HG03565 (cell line): ENCODE results near the gene B3GNT7.
"Not testable (repeated sequence)": the region's sequence is repeated elsewhere in the genome, so short reads cannot be mapped to it uniquely, and the experiment has no call there.

Experiments used
- ATAC-seq: cut with Tn5 transposase; IDR thresholded peaks from one replicate; pipeline ENCODE4 v1.9.1; 2021; ENCODE audit warnings: mild to moderate bottlenecking, moderate library complexity; ENCODE audit not compliant: unreplicated experiment

B3GNT7 gene

DNA sequence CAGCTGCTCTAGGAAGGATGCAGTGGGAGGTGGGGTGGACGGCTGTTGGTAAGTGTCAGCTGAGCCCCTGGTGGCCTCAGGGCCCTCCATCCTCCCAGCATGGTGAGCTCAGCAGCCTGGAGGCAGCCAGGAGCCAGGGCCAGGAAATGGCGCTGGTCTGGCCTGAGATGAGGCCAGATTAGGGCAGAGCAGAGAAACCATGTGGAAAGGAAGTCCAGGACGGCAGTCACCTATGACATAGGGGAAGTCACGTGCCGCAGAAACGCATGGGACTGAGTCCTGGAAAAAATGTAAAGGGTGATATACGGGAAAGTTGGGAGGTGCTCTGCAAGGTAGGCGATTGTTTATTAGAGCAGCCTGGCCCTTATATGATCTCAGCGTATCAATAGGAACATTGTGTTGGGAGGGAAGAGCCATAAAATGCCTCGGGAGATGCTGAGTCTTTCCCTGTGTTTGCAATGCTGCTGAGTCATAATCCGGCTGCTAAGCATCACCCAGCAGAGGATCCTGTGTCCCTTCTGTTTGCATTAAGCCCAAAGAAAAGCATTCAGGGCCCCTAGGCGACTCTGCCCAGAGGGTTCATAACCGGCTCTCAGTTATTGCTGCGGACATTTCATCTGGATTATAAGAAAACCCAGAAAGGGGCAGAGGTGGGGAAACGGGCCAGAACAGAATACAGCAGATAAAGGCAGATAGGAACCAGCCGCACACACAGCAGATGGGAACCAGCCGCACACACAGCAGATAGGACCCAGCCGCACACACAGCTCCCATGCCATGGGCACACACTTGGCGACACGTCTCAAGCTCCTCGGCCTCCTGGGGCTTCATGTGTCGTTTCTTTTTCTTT, 30.3 kb upstream of the B3GNT7 start:
- no peak for ATAC-seq

DNA sequence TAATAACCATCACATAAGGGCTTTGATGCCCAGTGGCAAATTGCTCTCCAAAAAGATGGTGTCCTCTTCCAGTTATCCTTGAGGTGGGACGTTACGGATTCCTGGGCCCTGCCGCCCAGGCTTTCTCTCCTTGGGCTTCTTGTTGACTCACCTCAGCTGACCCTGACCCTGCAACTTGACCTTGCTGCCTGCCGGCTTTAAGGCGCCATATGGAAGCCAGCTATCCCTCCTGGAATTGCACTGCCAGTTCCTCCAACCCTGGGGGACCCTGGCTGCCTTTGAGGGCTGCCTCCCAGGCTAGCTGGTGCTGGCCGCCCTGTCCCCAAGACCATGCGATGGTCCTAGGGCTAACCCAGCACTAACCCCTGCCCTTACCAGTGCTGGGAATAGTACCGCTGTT, 28.3 kb upstream of the B3GNT7 start:
- ATAC-seq, result no peak

DNA sequence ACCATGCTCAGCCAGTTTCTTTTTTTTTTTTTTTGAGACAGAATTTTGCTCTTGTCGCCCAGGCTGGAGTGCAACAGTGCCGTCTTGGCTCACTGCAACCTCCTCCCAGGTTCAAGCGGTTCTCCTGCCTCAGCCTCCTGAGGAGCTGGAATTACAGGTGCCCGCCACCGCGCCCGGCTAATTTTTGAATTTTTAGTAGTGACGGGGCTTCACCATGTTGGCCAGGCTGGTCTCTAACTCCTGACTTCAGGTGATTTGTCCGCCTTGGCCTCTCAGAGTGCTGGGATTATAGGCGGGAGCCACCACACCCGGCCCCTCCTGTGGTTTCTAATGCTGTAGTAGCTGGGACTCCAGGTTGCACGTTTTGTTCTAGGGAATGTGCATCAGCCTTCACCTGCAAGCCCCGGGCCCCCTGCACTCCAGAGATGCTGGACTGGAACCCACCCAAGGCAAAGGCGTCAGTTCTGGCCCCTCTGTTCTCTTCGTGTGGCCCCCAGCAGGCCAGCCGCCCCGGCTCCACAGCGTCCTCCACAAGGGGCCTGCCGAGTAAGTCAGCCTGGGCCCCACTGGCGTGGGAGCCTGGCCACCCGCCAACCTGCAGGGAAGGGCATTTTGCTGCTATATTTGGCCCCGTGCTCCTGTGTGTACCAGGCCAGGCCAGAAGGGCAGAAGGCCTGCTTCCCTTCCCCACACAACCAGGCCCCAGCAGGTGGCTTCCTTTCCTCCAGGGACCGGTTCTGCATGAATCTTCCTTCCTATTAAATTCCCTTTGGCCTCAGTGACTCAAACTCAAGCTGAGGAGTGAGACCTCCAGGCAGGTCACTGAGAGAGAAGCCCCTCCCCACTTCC, 25.7 kb upstream of the B3GNT7 start:
- ATAC-seq, result no peak

DNA sequence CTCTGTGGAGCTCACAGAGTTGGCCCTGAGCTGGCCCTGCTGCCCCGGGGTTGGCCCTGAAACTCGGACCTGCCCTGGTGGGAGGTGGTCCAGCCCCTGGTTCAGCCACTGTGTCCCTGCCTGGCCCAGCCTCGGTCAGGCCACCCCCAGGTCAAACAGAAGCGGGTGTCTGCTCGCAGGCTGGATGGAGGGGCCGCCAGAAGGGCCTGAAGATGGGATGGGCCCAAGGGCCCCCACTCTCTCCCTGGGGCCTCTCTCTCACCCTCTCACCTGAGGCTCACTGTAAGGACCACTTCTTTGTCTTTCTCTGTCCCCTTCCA, 25.1 kb upstream of the B3GNT7 start:
- no peak for ATAC-seq

DNA sequence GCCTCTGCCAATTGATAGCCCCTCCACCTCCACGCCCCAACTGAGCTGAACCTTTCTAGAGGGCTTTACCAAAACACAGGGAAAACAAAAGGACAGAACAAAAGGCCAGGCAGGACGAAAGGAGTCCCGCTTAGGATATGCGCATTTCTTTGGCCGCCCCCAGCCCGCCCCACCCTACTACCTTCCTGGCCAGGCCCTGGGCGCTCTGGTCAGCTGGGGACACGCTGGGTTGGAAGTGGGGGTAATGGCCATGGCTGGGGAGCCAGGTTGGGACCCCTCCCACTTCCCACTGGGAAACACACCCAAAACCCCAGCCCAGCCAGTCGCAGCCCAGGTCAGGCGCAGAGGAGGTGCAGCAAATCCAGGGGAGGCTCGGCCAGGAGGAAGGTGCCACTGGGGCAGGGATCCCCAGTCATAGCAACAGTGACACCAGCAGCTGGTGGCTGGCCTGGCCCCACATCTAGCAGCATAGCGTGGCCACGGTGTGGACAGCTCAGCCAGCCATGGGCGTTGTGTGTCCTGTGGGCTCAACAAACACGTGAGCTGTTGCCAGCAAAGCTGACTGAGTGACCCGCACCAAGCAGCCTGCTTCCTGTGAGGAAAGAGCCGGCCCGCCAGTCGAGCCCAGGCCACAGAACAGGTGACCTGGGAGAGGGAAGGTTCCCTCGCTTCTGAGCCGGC, 24.6 kb upstream of the B3GNT7 start:
- no peak for ATAC-seq

DNA sequence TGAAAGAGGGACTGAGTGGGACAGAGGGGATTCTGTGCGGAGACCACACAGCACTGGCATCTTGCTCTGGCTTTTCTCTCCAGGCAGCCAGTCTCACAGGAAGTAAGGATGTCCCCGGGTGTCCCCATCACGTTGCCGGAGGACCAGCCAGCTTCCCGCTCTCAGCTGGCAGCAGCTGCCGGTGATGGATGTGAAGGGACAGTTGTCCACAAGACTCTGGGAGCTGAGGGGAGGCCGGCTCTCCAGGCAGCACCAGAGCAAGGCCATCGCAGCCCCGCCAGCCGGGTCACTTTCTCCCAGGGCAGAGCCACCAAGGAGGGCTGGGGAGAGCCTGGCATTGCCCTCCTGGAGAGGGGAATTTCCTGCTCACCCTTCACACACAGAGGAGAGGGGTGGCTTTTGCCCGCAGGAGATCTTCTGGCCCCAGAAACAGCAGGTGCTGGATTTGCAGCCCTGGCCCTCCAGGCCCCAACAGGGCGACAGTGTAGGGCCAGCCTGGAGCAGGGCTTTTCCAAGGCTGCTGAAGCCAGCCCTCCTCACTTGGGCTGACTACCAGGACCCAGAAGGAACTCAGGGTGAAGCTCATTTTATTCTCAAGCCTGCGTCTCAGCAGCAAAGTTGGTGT, 24.0 kb upstream of the B3GNT7 start:
- ATAC-seq, result no peak

DNA sequence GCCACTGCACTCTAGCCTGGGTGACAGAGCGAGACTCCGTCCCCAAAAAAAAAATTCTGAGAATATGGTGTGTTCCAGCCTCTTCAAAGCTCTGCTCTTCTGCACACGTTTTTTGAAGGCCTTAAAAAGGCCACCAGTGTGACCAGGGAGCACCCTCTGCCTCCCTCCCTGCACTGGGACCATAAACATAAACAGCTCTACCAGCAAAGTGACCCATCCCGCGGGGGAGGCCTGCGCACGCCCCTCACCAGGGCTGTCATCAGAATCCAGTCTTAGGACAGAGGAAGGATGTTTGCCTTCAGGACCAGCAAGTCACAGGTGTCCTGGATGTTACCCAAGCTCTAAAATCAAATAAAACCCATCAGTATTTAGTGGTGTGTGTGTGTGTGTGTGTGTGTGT, 23.2 kb upstream of the B3GNT7 start:
- no peak for ATAC-seq

DNA sequence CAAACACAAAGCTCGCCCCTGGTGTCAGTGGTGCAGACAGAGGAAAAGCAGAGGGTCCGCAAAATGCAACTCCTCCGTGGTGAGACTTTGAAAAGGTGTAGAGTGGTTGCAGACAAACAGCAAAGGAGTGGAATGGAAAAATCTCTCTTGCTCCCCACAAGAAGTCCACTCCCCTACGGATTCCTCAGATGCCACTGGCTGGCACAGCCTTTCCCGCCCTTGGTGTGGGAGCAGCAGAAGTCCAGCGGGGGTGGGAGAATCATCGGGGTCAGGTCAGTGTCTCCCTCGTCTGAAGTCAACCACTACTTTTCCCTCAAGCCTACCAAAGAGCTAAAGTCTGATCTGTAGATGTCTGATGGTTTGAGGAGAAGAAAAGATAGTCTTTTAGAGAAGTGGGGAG, 22.3 kb upstream of the B3GNT7 start:
- no peak for ATAC-seq

DNA sequence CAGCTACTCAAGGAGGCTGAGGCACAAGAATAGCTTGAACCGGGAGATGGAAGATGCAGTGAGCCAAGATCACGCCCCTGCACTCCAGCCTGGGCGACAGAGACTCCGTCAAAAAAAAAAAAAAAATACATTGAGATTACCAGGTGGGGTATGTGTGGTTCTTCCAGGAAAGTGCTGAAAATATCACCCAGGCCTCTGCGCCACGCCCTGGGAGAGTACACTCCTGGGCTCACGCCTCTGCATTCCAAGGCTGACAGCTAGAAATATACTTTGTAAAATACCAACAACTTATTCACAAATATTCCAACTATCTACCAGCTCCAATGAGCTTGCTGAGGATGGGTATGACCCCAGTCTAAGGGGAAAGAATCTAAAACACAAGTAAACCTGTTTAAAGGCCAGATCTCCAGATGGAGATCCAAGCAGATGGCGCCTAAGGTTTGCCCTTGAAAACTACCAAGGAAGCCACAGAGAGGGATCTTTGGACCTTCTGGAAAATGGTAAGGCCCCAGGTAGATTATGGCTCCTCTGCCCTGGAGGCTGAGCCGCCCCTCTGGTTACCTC, 21.6 kb upstream of the B3GNT7 start:
- ATAC-seq, result no peak

DNA sequence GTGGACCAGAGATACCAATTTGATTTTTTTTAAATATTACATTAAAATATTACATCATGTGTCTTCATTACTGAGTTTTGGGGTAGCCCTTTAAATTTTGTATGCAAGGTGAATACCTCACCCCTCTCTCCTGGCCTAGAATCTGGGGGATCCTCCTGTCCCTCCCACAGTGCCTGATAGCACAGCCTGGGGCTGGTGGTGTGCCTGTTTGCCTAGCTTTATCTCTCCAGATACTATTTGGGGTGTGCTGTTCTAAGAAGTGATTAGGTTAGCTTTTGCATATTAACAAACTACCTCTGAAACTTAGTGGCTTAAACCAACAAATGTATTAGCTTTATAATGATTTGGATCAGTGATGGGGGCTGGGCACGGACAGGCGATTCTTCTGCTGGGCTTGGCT, 20.7 kb upstream of the B3GNT7 start:
- no peak for ATAC-seq

DNA sequence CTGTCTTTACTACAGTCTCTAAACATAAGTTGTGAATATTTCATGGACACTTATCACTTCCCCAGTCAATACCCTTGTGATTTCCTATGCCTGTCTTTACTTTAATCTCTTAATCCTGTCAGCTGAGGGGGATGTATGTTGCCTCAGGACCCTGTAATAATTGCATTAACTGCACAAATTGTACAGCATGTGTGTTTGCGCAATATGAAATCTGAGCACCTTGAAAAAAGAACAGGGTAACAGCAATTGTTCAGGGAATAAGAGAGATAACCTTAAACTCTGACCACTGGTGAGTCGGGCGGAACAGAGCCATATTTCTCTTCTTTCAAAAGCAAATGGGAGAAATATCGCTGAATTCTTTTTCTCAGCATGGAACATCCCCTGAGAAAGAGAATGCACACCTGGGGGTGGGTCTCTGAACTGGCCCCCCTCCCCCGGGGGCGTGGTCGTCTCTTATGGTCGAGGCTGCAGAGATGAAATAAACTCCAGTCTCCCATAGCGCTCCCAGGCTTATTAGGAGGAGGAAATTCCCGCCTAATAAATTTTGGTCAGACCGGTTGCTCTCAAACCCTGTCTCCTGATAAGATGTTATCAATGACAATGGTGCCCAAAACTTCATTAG, 19.4 kb upstream of the B3GNT7 start:
- ATAC-seq, result not testable (repeated sequence)

DNA sequence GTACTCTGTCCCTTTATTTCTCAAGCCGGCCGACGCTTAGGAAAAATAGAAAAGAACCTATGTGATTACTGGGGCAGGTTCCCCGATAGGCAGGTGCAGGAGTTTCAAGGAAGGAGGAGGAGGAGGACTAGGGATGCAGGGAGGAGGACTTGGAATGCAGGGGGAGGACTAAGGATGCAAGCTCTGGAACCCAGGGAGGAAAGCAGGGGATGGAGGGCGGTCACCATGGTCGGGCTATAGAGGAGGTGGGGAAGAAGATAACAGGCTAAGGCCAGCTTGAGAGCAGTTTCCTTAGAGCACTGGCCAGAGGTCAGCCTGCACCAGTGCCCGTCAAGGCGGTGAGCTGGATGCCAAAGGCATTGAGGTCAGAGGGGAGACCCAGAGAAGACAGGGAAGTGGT, 18.7 kb upstream of the B3GNT7 start:
- no peak for ATAC-seq

DNA sequence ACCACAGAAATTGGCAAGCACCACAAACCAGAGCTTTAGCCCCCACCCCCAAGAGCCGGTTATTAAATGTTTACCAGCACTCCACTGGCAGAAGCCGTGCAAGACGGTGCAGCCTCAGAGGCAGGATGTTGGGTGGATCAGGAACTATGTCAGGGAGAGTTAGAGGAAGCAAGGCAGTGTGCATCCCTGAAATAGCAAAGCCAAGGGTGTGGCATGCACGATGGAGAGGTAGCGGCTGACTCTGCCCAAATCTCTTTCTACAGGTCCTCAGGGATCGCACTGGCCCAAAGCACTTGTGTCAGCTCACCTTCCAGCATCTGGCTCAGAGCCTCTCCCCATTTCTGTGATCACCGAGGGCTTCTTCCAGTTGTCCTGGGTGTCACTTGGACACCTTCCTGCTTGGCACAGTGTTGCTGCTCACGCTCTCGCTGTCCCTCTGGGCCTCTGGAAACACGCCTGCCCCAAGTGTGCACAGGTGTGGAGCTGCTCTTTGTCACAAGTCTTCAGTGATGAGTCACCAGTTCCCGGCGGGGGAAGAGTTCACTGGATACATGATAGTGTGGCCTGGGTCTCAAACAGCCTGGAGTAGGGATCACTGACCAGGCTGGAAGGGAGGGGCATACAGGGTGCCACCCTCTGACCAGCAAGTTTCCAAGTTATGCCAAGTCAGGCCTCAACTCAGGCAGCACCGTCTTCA, 17.3 kb upstream of the B3GNT7 start:
- ATAC-seq, result no peak

DNA sequence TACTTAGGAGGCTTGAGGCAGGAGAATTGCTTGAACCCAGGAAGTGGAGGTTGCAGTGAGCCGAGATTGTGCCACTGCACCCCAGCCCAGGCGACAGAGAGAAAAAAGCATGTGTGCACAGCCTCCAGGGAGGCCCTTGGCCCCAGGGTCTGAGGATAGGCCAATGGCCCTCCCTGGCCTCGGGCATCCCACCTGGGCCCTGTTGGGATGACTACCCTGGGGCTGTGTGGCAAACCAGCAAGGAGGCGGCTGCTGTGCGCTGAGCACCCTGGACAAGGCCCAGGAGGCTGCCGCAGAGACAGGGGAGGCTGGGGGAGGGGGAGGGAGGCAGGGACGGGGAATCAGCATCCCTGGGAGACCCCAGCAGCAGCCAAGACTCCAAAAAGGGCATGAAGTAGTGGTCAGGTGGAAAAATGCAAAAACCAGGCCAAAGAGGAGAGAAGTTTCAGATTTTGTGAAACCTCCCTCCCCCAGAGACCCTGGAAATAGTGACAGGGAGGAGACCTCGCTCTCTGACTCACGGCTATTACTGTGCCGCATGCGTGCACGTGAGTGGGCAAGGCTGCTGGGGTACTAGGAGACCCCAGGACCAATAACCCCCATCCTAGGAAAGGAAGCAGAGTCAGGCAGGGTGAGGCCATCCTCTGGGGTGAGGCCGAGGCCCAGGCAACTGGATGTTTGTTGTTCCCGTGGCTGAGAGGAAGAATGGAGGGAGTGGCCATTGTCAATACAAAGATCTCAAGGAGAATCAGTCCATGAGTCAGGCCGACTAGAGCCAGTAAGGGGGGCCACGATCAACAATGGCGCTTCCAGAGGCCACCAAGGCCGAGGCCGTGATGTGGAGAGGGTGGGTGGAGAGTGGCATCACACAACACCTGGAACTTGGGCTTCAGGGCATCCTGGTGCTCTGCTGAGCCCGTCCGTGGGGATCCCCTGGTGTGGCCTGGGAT, 16.0 kb upstream of the B3GNT7 start:
- no peak for ATAC-seq

DNA sequence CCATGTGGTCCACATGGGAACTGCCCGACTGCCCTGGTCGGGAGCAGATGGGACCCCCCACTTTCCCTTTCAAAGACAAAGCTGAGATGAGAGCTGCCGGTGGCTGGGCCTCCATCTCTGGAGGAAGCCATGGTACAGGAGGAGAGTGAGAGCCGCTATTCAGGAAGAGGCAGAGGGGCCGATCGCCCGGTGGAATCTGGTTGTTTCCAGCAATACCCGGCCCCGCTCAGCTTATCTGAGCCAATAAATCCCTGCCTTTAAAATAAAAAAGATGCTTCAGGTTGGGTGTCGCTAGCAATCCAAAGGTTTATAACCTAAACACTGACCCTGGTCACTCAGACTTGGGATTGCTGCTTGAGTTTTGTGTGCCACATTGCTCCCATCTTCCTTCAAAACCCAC, 15.2 kb upstream of the B3GNT7 start:
- no peak for ATAC-seq

DNA sequence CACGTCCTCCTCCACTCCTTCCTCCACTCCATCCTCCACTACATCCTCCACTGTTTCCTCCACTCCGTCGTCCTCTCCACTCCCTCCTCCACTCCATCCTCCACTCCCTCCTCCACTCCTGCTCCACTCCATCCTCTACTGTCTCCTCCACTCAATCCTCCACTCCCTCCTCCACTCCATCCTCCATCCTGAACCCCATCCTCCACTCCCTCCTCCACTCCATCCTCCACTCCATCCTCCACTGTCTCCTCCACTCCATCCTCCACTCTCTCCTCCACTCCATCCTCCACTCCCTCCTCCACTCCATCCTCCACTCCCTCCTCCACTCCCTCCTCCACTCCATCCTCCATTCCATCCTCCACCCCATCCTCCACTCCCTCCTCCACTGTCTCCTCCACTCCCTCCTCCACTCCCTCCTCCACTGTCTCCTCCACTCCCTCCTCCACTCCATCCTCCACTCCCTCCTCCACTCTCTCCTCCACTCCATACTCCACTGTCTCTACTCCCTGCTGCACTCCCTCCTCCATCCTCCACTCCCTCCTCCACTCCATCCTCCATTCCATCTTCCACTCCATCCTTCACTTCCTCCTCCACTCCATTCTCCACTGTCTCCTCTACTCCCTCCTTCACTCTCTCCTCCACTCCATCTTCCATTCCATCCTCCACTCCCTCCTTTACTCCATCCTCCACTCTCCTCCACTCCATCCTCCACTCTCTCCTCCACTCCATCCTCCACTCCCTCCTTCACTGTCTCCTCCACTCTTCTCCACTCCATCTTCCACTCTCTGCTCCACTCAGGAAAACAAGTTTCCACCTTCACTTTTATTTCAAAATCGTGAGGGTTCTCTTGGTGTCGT, 14.3 kb upstream of the B3GNT7 start:
- ATAC-seq, result no peak

DNA sequence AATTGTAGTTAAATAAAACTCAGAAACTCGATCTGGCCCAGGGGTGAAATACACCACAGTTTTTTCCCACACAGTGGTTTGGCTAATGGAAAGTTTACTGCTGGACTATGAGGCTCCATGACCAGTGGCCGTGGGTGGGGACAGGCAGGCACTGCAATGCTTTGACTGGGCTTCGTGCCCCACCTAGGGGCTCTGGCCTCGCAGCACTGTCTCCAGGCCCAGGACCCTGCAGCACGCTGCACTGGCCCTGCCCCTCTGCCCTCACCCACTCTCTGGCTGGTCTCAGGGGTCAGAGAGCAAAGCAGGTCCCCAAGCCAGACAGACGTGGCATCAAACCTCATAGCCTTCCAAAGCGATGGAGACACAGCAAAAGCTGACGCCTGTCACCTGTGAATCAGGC, 13.4 kb upstream of the B3GNT7 start:
- ATAC-seq, result no peak
